Colon (tissue), 2 donors: ENCODE results near the gene NBPF12.
"Not testable (repeated sequence)": the region's sequence is repeated elsewhere in the genome, so short reads cannot be mapped to it uniquely, and the experiment has no call there.

ENCODE experiments used
- FAIRE-seq: peaks from 2 replicates; lab custom pipeline; 2012; peaks lifted over from hg19 to GRCh38; lab: Jason Lieb, UNC
- donor health status: control.
- donor health status: control.

Gene NBPF12, protein sequence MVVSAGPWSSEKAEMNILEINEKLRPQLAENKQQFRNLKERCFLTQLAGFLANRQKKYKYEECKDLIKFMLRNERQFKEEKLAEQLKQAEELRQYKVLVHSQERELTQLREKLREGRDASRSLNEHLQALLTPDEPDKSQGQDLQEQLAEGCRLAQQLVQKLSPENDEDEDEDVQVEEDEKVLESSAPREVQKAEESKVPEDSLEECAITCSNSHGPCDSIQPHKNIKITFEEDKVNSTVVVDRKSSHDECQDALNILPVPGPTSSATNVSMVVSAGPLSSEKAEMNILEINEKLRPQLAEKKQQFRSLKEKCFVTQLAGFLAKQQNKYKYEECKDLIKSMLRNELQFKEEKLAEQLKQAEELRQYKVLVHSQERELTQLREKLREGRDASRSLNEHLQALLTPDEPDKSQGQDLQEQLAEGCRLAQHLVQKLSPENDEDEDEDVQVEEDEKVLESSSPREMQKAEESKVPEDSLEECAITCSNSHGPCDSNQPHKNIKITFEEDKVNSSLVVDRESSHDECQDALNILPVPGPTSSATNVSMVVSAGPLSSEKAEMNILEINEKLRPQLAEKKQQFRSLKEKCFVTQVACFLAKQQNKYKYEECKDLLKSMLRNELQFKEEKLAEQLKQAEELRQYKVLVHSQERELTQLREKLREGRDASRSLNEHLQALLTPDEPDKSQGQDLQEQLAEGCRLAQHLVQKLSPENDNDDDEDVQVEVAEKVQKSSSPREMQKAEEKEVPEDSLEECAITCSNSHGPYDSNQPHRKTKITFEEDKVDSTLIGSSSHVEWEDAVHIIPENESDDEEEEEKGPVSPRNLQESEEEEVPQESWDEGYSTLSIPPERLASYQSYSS (N-terminal part only)

DNA sequence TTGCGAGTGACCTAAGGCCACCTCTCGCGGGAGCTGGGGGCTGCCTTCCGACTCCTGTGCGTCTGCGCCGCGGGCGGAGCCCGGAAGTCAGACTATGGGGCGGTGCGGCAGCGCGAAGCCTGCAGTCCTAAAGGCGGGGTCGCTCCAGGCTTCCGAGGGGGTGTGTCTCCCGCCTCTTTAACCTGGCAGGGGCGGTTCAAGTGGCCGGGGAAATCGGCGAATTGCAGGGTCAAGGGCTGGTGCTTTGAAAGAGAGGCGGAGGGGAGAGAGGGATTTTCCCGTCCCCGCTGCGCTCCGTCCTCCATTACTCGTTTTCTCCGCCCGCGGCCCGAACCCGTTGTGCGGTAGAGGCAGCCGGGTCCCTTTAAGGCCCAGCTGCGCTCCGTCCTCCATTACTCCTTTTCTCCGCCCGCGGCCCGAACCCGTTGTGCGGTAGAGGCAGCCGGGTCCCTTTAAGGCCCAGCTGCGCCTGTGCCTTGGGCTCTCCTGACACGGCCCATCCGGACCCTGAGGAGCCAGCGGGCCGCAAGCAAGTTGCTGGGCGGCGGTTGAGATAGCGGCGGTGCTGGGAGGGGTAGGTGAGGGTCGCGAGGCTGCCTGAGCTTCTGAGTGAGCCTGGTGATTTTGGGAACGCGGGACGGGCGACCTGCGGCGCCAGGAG lies at the start of gene NBPF12:
Gene NBPF12, plus strand, starts transcription at position 83 of the 661 bp plus-strand sequence. CDS start 21,820 bp downstream, outside the sequence.
- FAIRE-seq: not testable (repeated sequence)

DNA sequence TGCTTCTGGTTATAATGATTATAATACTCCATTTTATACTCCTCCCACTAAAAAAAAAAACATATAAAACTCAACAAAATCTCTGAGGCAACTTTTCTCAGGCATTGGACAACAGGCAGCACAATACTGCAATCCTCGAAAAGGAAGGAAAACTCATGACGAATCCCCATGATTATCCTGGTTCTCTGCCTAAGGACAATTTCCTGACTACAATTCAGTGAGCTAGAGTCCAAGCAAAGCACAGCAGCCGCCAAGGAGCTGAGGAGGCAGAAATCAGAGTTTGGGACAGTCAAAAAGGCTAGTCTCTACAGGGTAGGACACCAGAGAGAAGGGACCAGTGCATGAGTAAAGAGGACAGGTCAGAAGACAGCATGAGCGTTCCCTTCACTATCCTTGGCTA lies 46.8 kb upstream of the NBPF12 start:
- not testable (repeated sequence) for FAIRE-seq

DNA sequence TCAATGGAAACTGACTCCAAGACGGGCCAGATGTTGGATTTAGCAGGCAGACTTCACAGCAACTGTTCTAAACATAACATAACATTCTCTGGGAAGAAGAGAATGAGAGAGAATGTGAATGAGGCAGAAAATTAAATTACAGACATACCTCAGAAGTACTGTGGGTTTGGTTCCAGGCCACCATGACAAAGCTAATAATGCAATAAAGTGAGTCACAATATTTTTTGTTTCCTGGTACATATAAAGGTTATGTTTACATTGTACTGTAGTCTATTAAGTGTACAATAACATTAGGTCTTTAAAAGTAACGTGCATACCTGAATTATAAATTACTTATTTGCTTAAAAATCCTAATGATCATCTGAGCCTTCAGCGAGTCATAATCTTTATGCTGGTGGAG lies 45.8 kb upstream of the NBPF12 start:
- not testable (repeated sequence) for FAIRE-seq

DNA sequence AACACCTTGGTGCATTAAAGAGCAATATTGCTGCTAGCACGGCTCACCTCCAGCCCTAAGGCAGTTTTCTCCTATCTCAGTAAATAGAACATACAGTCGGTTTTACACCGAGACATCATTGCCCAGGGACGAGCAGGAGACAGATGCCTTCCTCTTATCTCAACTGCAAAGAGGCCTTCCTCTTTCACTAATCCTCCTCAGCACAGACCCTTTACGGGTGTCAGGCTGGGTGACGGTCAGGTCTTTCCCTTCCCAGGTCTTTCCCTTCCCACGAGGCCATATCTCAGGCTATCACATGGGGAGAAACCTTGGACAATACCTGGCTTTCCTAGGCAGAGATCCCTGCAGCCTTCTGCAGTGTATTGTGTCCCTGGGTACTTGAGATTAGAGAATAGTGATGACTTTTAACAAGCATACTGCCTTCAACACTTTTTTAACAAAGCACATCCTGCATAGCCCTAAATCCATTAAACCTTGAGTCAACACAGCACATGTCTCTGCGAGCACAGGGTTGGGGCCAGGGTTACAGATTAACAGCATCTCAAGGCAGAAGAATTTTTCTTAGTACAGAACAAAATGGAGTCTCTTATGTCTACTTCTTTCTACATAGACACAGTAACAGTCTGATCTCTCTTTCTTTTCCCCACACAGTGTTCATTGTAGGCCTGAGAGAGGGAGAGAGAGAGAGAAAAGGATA lies 30.4 kb upstream of the NBPF12 start:
- FAIRE-seq: not testable (repeated sequence)

DNA sequence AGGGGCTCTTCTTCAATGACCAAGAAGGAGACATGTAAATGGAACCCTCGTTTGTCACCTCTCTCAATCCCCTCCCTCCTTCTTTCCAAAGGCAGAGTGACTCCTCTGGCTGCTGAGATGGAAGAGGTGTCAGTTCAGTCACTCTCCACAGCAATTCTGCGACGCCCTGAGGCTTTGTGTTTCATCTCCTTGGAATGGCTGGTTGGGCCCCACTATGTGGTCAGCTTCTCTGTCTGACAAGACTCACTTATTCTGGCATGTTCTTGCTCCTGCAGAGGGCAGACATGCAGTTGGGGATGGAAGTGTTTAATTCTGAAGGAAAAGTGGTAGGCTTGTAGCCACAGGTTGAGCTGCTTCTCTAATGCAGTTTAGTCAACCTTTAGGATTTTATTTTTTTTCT lies 25.1 kb upstream of the NBPF12 start:
- not testable (repeated sequence) for FAIRE-seq

DNA sequence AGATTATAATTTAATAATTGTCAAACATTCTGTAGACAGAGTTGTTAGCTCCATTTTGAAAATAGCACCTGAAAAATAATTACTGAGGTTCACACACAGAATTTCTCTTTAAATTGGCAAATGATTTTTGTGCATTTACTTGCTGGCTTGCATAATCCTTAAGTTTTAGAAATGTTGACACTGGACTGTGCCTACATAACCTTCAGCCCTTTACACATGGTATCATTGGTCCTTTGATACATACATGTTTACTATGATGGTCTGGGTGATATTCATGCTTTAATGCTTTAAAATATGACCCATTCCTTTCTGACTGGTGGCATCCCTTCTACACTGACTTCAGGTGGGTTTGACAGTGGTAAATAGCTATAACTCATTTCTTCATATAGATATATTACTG lies 17.3 kb upstream of the NBPF12 start:
- not testable (repeated sequence) for FAIRE-seq

DNA sequence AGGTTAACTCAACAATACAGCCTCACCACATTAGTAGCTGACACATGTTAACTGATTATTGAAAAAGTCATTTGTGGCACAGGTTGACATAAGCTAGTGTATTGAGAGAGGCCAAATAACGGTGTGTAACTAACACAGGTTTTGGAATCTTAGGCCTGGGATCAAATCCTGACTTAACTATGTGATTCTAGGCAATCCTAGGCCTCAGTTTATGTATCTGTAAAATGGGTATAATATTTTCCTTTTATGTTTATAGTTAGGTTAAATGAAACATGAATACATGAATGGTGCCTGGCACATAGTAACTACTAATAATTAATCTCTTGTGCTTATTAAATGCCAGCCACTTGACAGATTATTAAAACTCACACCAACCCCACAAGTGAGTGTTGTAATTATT lies 15.5 kb upstream of the NBPF12 start:
- not testable (repeated sequence) for FAIRE-seq

DNA sequence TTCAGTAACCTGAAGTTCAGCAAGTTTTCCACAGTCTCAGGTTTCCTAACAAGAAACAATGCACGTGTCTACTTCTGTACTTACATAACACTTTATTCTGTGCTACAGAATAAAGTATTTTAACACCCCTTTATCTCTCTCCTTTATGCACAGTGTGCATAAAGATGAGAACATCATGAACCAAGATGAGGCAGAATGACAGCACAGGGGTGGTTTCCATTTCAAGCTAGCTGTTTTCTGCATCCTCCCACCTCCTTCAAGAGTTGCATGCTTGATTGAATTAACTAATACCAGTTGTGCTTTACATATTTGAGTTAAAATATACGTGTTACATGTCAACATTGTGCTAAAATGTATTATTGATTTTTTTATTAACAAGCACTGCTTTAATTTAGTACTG lies 14.0 kb upstream of the NBPF12 start:
- not testable (repeated sequence) for FAIRE-seq

DNA sequence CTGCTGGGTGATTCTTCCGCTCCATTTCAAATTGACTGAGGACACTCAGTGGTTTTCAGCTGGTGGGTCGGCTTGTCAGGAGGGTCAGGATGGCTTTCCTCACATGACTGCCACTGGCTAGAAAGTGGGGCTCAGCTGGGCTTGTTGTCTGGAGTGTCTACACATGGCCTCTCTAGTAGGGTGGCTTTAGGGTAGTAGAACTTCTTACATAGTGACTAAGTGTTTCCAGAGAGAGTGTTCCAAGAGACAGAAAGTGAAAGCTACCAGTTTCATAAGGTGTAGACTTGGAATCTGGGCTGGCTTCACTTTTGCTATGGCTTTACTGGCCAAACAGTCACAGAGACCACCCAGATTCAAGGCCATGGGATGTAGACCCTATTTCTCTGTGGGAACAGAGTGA lies 11.7 kb upstream of the NBPF12 start:
- FAIRE-seq: not testable (repeated sequence)

DNA sequence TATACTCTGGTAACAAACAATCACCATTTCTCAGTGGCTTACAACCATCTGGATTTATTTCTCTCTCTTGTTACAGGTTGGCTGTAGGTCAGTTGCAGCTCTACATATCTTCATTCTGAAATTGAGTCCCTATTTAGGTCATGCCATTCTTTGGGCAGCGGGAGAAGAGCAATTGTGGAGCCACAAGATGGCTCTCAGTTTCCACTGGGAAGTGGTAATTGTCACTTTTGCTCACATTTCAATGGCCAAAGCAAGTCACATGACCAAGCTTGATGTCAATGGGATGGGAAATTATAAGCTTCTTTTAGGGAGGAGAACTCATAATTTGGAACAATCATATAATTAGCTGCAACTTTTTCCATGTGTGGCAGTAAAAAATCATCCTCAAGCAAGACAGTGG lies 7.9 kb upstream of the NBPF12 start:
- not testable (repeated sequence) for FAIRE-seq

DNA sequence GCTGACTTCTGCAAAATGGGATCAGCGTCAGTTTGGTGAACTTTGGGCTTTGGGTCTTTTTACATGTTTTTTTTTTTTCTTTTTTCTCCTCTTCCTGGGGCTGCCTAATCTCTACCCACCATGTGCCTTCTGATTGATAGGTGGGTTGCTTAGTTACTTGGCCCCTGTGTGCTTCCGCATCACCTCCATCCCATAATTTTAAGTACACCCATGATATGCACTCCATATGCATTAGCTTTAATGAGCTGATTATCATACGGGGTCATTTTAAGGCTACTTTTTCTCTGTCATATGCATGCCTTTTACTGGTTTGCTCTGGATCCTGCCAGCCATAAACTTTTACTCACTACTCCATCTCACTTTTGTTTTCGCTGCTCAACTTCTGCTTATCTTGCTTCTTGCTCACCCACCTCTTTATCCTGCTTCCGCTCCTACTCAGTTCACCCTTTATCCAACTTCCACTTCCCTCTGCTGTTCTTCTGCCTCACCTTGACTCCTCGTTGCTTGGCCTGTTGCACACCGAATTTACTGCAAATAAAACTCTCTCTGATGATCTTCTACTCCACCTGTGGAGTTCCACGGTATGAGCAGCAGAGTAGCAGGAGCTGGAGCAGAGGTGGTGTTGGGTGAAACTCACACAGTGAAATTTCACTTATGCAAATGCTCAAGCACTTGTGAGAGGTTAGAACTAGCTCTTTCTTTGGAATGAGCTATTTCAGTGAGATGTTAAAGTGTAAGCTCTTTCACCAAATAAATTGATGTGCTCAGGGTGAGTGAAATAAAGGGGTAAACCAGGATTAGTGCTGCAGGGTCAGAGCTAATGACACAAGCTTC lies 3.5 kb upstream of the NBPF12 start:
- not testable (repeated sequence) for FAIRE-seq

DNA sequence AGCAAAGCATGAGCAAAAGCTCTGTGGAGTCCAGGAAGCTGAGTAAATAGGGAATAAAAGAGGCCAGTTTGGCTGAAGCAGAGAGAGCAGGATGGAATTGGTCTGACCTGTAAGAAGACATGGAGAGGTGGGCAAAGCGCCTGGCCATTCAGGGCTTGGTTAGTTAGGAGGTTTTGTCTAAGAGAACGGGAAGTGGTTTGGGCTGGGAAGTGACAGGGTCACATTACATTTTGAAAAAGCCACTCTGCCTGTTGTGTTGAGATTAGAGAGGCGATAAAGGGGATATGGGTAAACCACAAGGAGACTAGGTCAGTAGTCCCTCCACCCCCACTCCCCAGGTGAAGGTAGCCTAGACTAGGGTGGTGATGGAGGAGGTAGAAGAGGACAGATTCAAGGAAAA lies 662 bp upstream of the NBPF12 start:
- not testable (repeated sequence) for FAIRE-seq

DNA sequence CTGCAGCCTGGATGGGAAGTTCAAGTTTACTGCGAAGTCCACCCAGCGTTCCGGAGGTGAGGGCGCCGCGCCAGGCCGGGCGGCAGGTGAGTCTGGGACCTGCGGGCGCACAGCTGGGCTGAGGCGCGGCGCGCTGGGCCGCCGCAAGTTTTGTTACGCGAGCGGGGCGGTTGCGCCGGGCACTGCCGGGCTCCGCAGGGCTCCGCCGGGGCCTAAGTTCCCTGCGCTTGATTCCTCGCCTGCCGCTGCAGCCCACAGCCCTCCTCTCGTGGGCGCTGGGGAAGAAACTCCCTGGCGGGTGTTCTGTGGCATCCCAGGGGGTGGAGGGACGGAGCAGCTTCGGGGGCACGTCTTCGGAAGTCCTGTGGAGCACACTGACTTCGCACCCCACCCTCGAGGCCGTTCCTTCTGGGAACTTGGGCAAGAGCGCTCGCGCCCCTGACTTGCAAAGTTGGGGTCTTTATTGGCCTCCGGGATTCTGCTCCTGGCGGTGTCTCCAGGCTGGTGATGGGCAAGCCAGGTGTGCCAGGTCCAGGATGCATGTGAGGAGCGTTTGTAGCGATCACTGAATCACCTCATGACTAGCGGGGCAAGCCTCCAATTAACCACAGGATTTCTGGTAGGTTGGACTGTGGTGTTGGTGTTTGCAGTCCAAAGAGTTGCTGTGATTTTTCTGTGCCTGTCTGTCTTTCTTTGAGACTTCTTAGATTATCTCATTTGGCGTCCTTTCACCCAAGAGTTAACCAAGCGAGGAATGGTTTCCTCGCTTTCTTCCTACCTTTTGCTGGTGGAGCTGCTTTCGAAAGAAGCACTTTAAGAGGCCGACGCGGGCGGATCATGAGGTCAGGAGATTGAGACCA lies 1.0 kb downstream of the NBPF12 start:
- FAIRE-seq: not testable (repeated sequence)

DNA sequence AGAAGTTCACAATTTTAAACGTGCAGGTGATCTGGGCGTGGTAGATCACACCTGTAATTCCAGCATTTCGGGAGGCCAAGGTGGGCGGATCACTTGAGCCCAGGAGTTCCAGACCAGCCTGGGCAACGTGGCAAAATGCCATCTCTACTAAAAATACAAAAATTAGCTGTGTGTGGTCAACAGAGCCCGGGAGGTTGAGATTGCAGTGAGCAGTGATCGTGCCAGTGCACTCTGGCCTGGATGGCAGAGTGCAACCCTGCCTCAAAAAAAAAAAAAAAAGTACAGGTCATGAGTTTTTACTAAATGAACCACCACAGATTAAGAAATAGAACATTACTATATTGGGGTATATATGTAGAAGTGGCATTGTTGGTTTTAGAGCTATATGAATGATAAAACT lies 2.2 kb downstream of the NBPF12 start:
- FAIRE-seq: not testable (repeated sequence)

DNA sequence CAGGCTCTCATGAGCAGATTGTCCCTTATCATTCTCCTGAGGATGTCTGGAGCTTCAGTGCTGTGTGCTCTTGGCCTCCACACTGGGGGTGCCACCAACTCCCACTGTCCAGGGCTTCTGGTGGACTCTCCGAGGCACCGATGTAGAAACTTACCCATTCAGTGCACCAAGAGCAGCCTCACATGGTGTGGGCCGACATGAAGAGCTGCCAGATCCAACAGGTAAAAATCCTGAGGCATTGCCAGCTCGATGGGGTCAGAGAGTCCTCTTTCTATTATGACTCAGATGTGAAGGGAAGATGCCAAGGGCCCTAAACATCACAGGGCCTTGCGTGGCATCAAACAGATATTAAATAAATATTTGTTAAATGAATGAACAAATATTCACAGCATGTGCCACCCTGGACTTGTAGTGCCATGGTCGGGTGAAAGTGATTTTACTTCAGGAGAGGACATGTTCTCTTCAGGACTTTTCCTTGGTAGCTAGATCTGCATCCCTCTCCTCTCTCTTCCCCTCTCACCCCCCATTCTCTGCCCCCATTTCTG lies 5.3 kb downstream of the NBPF12 start:
- FAIRE-seq: not testable (repeated sequence)

DNA sequence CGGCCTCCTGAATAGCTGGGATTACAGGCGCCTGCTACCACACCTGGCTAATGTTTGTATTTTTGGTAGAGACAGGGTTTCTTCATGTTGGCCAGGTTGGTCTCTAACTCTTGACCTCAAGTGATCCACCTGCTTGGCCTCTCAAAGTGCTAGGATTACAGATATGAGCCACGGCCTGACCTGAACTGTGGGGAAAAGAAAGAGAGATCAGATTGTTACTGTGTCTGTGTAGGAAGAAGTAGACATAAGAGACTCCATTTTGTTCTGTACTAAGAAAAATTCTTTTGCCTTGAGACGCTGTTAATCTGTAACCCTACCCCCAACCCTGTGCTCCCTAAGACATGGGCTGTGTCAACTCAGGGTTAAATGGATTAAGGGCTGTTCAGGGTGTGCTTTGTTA lies 10.0 kb downstream of the NBPF12 start:
- FAIRE-seq: not testable (repeated sequence)

DNA sequence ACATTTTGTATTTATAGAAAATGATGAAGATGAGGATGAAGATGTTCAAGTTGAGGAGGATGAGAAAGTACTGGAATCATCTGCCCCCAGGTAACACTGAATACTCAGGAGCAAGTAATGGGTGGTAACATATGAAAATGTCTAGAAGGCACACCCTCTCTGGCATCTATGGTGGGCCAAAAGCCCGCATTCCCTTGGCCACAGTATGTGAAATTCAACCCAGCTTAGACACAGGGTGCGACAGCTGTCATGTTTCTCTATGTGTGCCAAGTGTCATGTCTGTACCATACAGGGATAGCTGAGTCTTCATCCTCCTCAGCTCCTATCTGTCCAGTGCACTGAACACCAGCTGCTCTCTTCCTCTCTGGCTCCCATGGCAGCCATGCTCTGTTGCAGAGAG lies 26.2 kb downstream of the NBPF12 start:
- not testable (repeated sequence) for FAIRE-seq

DNA sequence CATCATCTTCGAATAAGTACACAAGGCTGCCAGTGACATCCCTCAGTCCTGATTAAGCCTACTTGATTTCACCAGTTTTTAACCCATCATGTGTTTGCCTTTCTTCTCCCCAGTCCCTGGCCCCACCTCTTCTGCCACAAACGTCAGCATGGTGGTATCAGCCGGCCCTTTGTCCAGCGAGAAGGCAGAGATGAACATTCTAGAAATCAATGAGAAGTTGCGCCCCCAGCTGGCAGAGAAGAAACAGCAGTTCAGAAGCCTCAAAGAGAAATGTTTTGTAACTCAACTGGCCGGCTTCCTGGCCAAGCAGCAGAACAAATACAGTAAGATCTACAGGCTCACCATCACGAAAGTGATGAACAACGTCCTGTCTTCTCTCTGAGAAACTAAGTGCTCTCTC lies 28.2 kb downstream of the NBPF12 start:
- FAIRE-seq: not testable (repeated sequence)

DNA sequence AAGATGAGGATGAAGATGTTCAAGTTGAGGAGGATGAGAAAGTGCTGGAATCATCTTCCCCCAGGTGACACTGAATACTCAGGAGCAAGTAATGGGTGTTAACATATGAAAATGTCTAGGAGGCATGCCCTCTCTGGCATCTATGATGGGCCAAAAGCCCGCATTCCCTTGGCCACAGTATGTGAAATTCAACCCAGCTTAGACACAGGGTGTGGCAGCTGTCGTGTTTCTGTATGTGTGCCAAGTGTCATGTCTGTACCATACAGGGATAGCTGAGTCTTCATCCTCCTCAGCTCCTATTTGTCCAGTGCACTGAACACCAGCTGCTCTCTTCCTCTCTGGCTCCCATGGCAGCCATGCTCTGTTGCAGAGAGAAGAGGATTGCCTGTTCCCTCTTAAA lies 32.5 kb downstream of the NBPF12 start:
- FAIRE-seq: not testable (repeated sequence)

DNA sequence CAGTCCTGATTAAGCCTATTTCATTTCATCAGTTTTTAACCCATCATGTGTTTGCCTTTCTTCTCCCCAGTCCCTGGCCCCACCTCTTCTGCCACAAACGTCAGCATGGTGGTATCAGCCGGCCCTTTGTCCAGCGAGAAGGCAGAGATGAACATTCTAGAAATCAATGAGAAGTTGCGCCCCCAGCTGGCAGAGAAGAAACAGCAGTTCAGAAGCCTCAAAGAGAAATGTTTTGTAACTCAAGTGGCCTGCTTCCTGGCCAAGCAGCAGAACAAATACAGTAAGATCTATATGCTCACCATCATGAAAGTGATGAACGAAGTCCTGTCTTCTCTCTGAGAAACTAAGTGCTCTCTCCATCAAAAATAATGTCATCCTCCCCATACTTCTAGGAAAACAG lies 34.6 kb downstream of the NBPF12 start:
- FAIRE-seq: not testable (repeated sequence)
